Measurements from ENCODE around the gene MYLK3.

MYLK3 gene

DNA sequence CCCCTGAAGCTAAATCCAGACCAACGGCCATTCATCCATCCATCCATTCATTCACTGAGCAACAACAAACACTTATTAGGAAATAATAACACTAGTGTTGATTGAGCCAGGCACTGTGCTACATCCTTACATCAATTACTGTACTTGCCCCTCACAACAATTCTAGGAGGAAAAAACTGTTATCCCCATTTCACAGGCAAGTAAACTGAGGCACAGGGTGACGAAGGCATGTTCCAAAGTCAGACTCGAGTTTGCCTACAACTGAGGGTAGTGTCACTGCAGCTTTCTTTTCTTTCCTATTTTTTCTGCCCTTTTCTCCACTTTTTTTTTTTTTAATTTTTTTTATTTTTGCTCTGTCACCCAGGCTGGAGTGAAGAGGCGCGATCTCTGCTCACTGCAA lies 11.2 kb upstream of the MYLK3 start:
- H3K4me1 ChIP-seq (ENCODE audit: control insufficient read depth in 2 of 2, insufficient read depth in 2 of 2, low read length in 2 of 2) = no peaks in the 10 kb centered on the region
- H3K4me3 ChIP-seq (ENCODE audit: low read length in 2 of 2) = no peak overlapping the region
- no peak overlapping the region for H3K9ac ChIP-seq (ENCODE audit: low read depth in 1 of 2, low read length in 2 of 2)
- H3K9me3 ChIP-seq (ENCODE audit: control insufficient read depth in 2 of 2, low read length in 2 of 2) = no peaks in the 10 kb centered on the region
- H3K27ac ChIP-seq (ENCODE audit: low read depth in 2 of 2, low read length in 2 of 2) = no peak overlapping the region
- no peaks in the 10 kb centered on the region for H3K27me3 ChIP-seq (ENCODE audit: control insufficient read depth in 2 of 2, insufficient read depth in 2 of 2, low read length in 2 of 2)
- no peaks in the 10 kb centered on the region for H3K36me3 ChIP-seq (ENCODE audit: control insufficient read depth in 2 of 2, insufficient read depth in 2 of 2, low read length in 2 of 2)

DNA sequence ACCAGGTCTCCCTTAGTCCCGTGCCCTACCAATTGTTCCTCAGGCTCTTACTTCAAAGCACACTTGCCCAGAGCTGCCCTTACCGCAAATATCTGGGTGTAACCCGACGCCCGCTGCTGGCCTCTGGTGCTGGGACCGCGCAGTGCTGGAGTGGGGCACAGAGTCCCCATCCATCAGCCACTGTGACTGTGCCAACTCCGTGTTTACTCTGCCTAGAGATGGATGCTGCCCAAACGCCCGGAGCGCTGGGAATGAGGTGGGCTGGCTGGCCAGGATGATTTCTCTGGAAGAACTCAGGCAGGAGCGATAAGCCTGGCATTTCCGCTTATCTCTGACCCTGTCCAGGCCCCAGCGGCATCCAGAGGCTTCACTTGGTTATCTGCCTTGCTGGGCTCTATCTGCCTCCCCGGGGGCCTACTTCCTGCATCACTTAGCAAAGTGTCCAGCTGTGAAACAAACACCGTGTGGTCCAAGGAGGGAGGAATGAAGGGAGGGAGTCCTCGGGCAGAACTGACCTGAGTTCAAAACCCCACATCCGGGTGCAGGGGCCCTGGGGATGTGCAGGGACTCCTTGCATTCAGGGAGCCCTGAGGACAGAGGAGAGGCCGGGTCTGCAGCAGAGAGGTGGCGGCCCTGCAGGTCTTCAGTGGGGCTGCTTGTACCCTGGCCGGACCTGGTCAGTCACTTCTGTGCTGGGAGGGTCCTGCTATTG lies 9.4 kb upstream of the MYLK3 start:
- H3K36me3 ChIP-seq (ENCODE audit: control insufficient read depth in 2 of 2, insufficient read depth in 2 of 2, low read length in 2 of 2) = no peaks in the 10 kb centered on the region
- H3K9ac ChIP-seq (ENCODE audit: low read depth in 1 of 2, low read length in 2 of 2) = no peak overlapping the region
- no peak overlapping the region for H3K27ac ChIP-seq (ENCODE audit: low read depth in 2 of 2, low read length in 2 of 2)
- H3K4me3 ChIP-seq (ENCODE audit: low read length in 2 of 2) = no peak overlapping the region
- H3K27me3 ChIP-seq (ENCODE audit: control insufficient read depth in 2 of 2, insufficient read depth in 2 of 2, low read length in 2 of 2) = no peaks in the 10 kb centered on the region
- H3K4me1 ChIP-seq (ENCODE audit: control insufficient read depth in 2 of 2, insufficient read depth in 2 of 2, low read length in 2 of 2) = no peaks in the 10 kb centered on the region
- no peaks in the 10 kb centered on the region for H3K9me3 ChIP-seq (ENCODE audit: control insufficient read depth in 2 of 2, low read length in 2 of 2)

DNA sequence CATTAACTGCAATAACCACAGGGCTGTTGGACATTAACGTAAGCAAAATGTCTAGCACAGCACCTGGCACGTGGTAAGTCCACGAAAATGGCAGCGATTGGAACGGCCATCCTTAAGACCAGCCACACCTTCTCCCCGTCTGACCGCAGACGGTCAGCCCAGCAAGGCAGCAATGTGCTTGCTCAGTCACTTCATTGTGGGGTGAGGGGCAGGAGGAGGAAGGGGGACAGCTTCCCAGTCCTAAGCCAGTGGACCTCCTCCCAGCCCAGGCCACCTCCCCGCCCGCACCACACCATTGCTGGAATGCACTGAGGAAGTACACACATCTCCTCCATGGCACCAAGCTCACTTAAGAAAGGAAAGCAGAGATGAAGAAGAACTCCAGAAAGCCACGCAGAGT lies 8.6 kb upstream of the MYLK3 start:
- no peaks in the 10 kb centered on the region for H3K9me3 ChIP-seq (ENCODE audit: control insufficient read depth in 2 of 2, low read length in 2 of 2)
- H3K4me1 ChIP-seq (ENCODE audit: control insufficient read depth in 2 of 2, insufficient read depth in 2 of 2, low read length in 2 of 2) = no peaks in the 10 kb centered on the region
- H3K4me3 ChIP-seq (ENCODE audit: low read length in 2 of 2) = no peak overlapping the region
- no peak overlapping the region for H3K9ac ChIP-seq (ENCODE audit: low read depth in 1 of 2, low read length in 2 of 2)
- no peaks in the 10 kb centered on the region for H3K36me3 ChIP-seq (ENCODE audit: control insufficient read depth in 2 of 2, insufficient read depth in 2 of 2, low read length in 2 of 2)
- no peak overlapping the region for H3K27ac ChIP-seq (ENCODE audit: low read depth in 2 of 2, low read length in 2 of 2)
- no peaks in the 10 kb centered on the region for H3K27me3 ChIP-seq (ENCODE audit: control insufficient read depth in 2 of 2, insufficient read depth in 2 of 2, low read length in 2 of 2)

DNA sequence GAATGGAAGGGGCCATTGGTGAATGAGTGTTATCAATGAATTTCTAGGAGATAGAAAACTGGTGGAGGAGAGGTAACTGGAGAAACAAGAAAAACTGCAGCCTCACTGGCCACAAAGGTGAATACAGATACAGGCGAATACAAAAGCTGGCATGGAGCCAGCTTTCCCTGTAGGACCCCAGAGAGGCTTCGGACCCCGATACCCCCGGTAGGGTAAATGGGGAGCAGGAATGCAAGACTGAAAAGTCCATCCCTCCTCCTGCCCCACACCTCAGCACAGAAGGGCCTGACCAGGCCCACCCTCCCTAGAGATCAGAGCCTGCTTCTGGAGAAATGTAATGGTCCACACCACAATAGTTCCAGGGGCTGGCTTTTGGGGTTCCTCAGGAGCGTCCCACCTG lies 4.9 kb upstream of the MYLK3 start:
- Histone ChIP-seq H3K27ac (ENCODE audit: low read depth in 2 of 2, low read length in 2 of 2) (no peak overlapping the region), H3K9me3 (ENCODE audit: control insufficient read depth in 2 of 2, low read length in 2 of 2) (no peaks in the 10 kb centered on the region), H3K27me3 (ENCODE audit: control insufficient read depth in 2 of 2, insufficient read depth in 2 of 2, low read length in 2 of 2) (no peaks in the 10 kb centered on the region), H3K4me1 (ENCODE audit: control insufficient read depth in 2 of 2, insufficient read depth in 2 of 2, low read length in 2 of 2) (no peaks in the 10 kb centered on the region), H3K4me3 (ENCODE audit: low read length in 2 of 2) (no peak overlapping the region), H3K9ac (ENCODE audit: low read depth in 1 of 2, low read length in 2 of 2) (no peak overlapping the region), H3K36me3 (ENCODE audit: control insufficient read depth in 2 of 2, insufficient read depth in 2 of 2, low read length in 2 of 2) (no peaks in the 10 kb centered on the region)

DNA sequence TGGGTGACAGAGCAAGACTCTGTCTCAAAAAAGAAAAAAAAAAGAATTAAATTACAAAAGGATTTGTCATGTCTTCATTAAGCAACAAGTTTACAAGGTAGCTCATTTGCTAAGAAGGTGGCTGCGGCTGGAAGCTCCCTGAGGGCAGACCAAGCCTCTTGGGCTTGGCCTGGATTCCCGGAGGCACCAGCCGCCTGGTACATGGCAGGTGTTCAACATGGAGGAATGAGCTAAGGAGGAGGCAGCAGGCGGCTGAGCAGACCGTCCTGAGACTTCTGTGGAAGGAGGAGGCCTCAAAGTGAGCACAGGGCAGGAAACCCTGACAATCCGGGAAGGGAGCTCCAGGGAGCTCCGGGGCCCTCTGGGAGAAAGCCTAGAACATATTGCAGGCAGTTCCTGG lies 3.2 kb upstream of the MYLK3 start:
- Histone ChIP-seq H3K9me3 (ENCODE audit: control insufficient read depth in 2 of 2, low read length in 2 of 2) (no peaks in the 10 kb centered on the region), H3K4me1 (ENCODE audit: control insufficient read depth in 2 of 2, insufficient read depth in 2 of 2, low read length in 2 of 2) (no peaks in the 10 kb centered on the region), H3K27ac (ENCODE audit: low read depth in 2 of 2, low read length in 2 of 2) (no peak overlapping the region)

DNA sequence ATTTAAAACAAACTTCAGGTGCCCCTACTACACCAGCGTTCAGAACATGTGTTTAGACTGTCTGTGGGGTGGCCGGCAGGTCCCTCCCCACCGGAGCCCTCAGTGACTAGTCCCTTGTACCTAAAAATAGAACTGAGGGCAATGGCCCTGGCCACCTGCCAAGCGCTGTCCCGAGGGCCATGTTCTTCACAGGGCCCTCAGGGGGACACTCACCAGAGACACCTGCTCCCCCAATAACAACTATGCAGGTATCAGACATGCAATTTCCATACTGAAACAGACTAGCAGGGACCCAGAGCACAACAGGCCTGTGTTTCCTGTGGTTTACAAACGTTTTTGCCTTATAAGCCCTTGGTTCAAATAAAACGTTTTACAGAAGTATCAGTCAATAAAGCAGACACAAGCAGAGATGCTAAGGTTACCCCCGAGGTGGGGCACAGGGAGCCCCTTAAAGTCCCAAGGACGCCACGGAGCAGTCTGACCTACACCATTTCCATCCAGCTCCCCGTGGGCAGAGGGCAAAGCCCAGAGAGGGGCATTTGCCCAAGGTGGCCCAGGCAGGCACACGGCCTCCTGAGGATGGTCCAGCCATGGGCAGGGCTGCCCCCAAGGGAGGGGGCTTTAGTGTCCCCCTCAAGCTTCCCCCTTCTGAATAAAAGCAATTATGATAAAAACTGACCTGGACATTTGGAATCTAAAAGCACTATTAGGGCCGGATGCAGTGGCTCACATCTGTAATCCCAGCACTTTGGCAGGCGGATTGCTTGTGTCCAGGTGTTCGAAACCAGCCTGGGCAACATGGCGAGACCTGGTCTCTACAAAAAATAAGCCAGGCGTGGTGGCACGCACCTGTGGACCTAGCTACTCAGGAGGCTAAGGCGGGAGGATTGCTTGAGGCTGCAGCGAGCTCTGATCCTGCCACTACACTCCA lies 896 bp upstream of the MYLK3 start:
- Histone ChIP-seq H3K4me1 (ENCODE audit: control insufficient read depth in 2 of 2, insufficient read depth in 2 of 2, low read length in 2 of 2) (no peaks in the 10 kb centered on the region), H3K36me3 (ENCODE audit: control insufficient read depth in 2 of 2, insufficient read depth in 2 of 2, low read length in 2 of 2) (no peaks in the 10 kb centered on the region), H3K27me3 (ENCODE audit: control insufficient read depth in 2 of 2, insufficient read depth in 2 of 2, low read length in 2 of 2) (no peaks in the 10 kb centered on the region), H3K27ac (ENCODE audit: low read depth in 2 of 2, low read length in 2 of 2) (no peak overlapping the region), H3K9me3 (ENCODE audit: control insufficient read depth in 2 of 2, low read length in 2 of 2) (no peaks in the 10 kb centered on the region), H3K4me3 (ENCODE audit: low read length in 2 of 2) (no peak overlapping the region), H3K9ac (ENCODE audit: low read depth in 1 of 2, low read length in 2 of 2) (no peak overlapping the region)

More for the DNA sequence above, 3.2 kb upstream of the MYLK3 start:
- Histone ChIP-seq H3K4me3 (ENCODE audit: low read length in 2 of 2) (no peak overlapping the region), H3K36me3 (ENCODE audit: control insufficient read depth in 2 of 2, insufficient read depth in 2 of 2, low read length in 2 of 2) (no peaks in the 10 kb centered on the region), H3K9ac (ENCODE audit: low read depth in 1 of 2, low read length in 2 of 2) (no peak overlapping the region), H3K27me3 (ENCODE audit: control insufficient read depth in 2 of 2, insufficient read depth in 2 of 2, low read length in 2 of 2) (no peaks in the 10 kb centered on the region)

DNA sequence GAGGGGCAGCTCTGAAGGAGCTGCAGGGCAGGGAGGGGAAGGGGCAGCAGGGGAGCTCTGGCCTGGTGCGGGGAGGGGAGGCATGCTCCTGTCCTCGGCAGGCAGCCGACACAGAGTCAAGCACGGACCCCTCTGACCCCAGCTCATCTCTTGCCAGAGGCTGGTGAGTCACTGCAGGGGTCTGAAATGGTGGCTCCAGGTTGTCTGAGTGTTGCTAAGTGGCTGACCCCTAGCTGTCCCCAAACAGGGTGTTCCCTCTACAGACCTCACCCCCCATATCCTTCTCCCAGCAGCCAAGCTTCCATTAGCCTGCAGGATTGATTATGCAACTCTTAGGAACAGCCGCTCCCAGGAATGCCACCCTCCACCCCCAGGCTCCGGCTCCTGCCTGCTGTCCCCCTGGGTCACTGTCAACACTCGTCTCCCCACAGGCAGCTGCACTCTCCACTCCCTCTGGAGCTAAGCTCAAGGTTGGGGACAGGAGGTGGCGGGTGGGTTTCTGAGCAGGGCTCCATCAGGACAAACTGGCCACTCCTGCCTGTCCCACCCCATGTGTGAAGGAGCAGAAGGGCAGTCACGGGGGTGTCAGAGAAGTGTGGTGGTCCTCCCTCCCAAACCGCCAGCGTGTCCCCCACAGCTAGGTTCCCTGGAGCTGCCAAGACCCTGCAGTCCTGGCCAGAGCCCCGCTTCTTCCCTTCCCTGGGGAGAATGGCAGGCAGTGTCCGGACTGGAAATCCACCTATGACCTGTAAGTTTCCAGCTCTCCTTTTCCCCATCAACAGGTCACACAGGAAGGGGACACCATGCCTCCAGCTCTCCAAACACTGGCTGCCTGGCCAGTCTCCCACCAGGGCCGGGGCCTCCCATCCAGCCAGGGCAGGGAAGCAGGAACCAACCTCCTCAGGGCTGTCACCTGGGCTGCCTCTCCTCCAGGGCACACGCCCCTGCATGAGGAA lies 1.0 kb downstream of the MYLK3 start:
- H3K36me3 ChIP-seq (ENCODE audit: control insufficient read depth in 2 of 2, insufficient read depth in 2 of 2, low read length in 2 of 2) = no peaks in the 10 kb centered on the region
- H3K27ac ChIP-seq (ENCODE audit: low read depth in 2 of 2, low read length in 2 of 2) = no peak overlapping the region
- H3K4me3 ChIP-seq (ENCODE audit: low read length in 2 of 2) = no peak overlapping the region
- no peaks in the 10 kb centered on the region for H3K9me3 ChIP-seq (ENCODE audit: control insufficient read depth in 2 of 2, low read length in 2 of 2)
- no peaks in the 10 kb centered on the region for H3K27me3 ChIP-seq (ENCODE audit: control insufficient read depth in 2 of 2, insufficient read depth in 2 of 2, low read length in 2 of 2)
- peaks cover 0 to 3% of the 10 kb centered on the region in 2 donors for H3K4me1 ChIP-seq (ENCODE audit: control insufficient read depth in 2 of 2, insufficient read depth in 2 of 2, low read length in 2 of 2)
- no peak overlapping the region for H3K9ac ChIP-seq (ENCODE audit: low read depth in 1 of 2, low read length in 2 of 2)

DNA sequence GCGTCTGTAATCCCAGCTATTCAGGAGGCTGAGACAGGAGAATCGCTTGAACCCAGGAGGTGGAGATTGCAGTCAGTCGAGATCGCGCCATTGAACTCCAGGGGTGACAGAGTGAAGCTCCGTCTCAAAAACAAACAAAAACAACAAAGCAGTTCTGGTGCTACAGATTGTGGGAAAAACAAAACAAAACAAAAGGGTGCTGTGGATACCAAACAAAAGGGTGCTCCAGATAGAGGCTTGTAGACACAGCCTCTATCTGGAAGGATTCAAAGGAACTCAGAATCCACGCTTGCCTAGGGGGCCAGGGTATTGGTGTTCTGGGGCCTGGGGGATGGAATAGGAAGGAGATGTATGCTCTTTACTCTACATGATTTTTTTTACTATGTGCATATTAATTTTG lies 2.5 kb downstream of the MYLK3 start:
- Histone ChIP-seq H3K4me3 (ENCODE audit: low read length in 2 of 2) (no peak overlapping the region), H3K27me3 (ENCODE audit: control insufficient read depth in 2 of 2, insufficient read depth in 2 of 2, low read length in 2 of 2) (no peaks in the 10 kb centered on the region), H3K9ac (ENCODE audit: low read depth in 1 of 2, low read length in 2 of 2) (no peak overlapping the region), H3K27ac (ENCODE audit: low read depth in 2 of 2, low read length in 2 of 2) (no peak overlapping the region), H3K4me1 (ENCODE audit: control insufficient read depth in 2 of 2, insufficient read depth in 2 of 2, low read length in 2 of 2) (peaks cover 0 to 3% of the 10 kb centered on the region in 2 donors), H3K36me3 (ENCODE audit: control insufficient read depth in 2 of 2, insufficient read depth in 2 of 2, low read length in 2 of 2) (no peaks in the 10 kb centered on the region), H3K9me3 (ENCODE audit: control insufficient read depth in 2 of 2, low read length in 2 of 2) (no peaks in the 10 kb centered on the region)

DNA sequence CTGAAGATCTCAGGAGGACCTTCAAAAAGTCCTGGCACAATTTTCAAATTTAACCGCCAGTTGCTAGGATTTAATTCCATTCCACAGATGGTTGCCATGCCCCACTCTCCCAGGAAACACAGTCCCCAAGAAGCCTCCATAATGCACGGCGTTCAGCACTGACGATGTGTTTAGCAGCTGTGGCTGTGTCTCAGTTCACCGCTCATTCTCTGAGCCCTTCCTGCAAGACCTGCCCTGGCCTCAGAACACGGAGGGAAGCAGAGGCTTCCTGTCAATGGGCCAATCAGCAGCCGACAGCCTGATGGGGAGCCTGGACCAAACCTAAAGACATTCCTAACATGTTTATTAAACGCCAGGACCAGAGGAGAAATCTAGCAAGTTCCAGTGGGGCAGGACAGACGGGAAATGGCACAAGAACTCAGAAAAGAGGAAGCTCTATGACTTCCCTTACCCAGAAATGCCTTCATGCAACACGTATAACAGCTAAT lies 4.9 kb downstream of the MYLK3 start:
- Histone ChIP-seq H3K9ac (ENCODE audit: low read depth in 1 of 2, low read length in 2 of 2) (no peak overlapping the region), H3K9me3 (ENCODE audit: control insufficient read depth in 2 of 2, low read length in 2 of 2) (no peaks in the 10 kb centered on the region), H3K36me3 (ENCODE audit: control insufficient read depth in 2 of 2, insufficient read depth in 2 of 2, low read length in 2 of 2) (no peaks in the 10 kb centered on the region), H3K4me1 (ENCODE audit: control insufficient read depth in 2 of 2, insufficient read depth in 2 of 2, low read length in 2 of 2) (peaks cover 0 to 3% of the 10 kb centered on the region in 2 donors), H3K27me3 (ENCODE audit: control insufficient read depth in 2 of 2, insufficient read depth in 2 of 2, low read length in 2 of 2) (no peaks in the 10 kb centered on the region), H3K27ac (ENCODE audit: low read depth in 2 of 2, low read length in 2 of 2) (peak overlapping the region in 1 of 2 donors; percentile 63), H3K4me3 (ENCODE audit: low read length in 2 of 2) (no peak overlapping the region)

All from mucosa of rectum (tissue), 2 donors.